GM23338 (cell line): ENCODE measurements around the gene TMEM106C.

ENCODE experiments used
- CREB1 ChIP-seq: fragments of 250-450 bp; sonication (Bioruptor Pico); IDR thresholded peaks from 2 replicates; pipeline ENCODE4 v1.5.0; 2020; ENCODE audit warnings: low read depth, mild to moderate bottlenecking, moderate library complexity
- ETS1 ChIP-seq: IDR thresholded peaks from 2 replicates; pipeline ENCODE4 v1.6.1; 2016; ENCODE audit warnings: antibody characterized with exemption
- EZH2 ChIP-seq: fragments of 200-600 bp; sonication (generic); IDR thresholded peaks from one replicate; pipeline ENCODE4 v1.8.0; 2017; ENCODE audit warnings: antibody characterized with exemption, mild to moderate bottlenecking, low read depth; ENCODE audit not compliant: unreplicated experiment
- EZH2phosphoT487 ChIP-seq: fragments of 200-600 bp; sonication (generic); IDR thresholded peaks from one replicate; pipeline ENCODE4 v1.8.1; 2018; ENCODE audit warnings: antibody characterized with exemption; ENCODE audit not compliant: unreplicated experiment
- JUNB ChIP-seq: IDR thresholded peaks from one replicate; pipeline ENCODE4 v1.6.1; 2016; ENCODE audit warnings: antibody characterized with exemption; ENCODE audit not compliant: unreplicated experiment
- NANOG ChIP-seq: IDR thresholded peaks from 2 replicates; pipeline ENCODE4 v1.6.1; 2016; ENCODE audit warnings: antibody characterized with exemption, borderline replicate concordance
- POLR2AphosphoS5 ChIP-seq: IDR thresholded peaks from 2 replicates; pipeline ENCODE4 v1.6.1; 2016; ENCODE audit warnings: antibody characterized with exemption, low read depth
- REST ChIP-seq: IDR thresholded peaks from one replicate; pipeline ENCODE4 v1.6.1; 2018; ENCODE audit warnings: antibody characterized with exemption; ENCODE audit not compliant: unreplicated experiment
- STAT1 ChIP-seq: IDR thresholded peaks from one replicate; pipeline ENCODE4 v1.6.1; 2016; ENCODE audit warnings: antibody characterized with exemption; ENCODE audit not compliant: unreplicated experiment
- ZNF114 ChIP-seq: fragments of 250-450 bp; sonication (Bioruptor Pico); IDR thresholded peaks from 2 replicates; pipeline ENCODE4 v1.5.0; 2020; ENCODE audit warnings: mild to moderate bottlenecking, moderate library complexity
- ZNF331 ChIP-seq: fragments of 250-450 bp; sonication (Bioruptor Pico); IDR thresholded peaks from 2 replicates; pipeline ENCODE4 v1.5.0; 2020; ENCODE audit warnings: low read depth, mild to moderate bottlenecking, moderate library complexity
- ZNF462 ChIP-seq: fragments of 250-450 bp; sonication (Bioruptor Pico); IDR thresholded peaks from 2 replicates; pipeline ENCODE4 v1.5.0; 2020; ENCODE audit warnings: mild to moderate bottlenecking, moderate library complexity
- TF ChIP-seq, protein P1 (sequence below), 2 experiments: fragments of 200-600 bp in 1 of 2; sonication (generic) in 1 of 2; conservative IDR thresholded peaks; 2 replicates each; pipeline versions ENCODE4 v1.5.1 to v1.6.1; 2016 to 2017; ENCODE audit warnings: antibody characterized with exemption in 2 of 2, low read depth in 2 of 2, mild to moderate bottlenecking in 2 of 2, moderate library complexity in 1 of 2

GRCh38 chr12:47977046-47977771 is 13.8 kb downstream of the TMEM106C start:
- no peak for TF ChIP-seq POLR2AphosphoS5
- TF ChIP-seq, protein P1, sequence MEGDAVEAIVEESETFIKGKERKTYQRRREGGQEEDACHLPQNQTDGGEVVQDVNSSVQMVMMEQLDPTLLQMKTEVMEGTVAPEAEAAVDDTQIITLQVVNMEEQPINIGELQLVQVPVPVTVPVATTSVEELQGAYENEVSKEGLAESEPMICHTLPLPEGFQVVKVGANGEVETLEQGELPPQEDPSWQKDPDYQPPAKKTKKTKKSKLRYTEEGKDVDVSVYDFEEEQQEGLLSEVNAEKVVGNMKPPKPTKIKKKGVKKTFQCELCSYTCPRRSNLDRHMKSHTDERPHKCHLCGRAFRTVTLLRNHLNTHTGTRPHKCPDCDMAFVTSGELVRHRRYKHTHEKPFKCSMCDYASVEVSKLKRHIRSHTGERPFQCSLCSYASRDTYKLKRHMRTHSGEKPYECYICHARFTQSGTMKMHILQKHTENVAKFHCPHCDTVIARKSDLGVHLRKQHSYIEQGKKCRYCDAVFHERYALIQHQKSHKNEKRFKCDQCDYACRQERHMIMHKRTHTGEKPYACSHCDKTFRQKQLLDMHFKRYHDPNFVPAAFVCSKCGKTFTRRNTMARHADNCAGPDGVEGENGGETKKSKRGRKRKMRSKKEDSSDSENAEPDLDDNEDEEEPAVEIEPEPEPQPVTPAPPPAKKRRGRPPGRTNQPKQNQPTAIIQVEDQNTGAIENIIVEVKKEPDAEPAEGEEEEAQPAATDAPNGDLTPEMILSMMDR (conservative IDR thresholded peaks at IDR 0.05; ENCODE audit: low read depth in 2 of 2): no peak
- TF ChIP-seq REST: no peak
- no peak for TF ChIP-seq CREB1 (CRISPR knock-in tag)
- TF ChIP-seq EZH2: no peak
- no peak for TF ChIP-seq JUNB
- TF ChIP-seq NANOG: no peak
- TF ChIP-seq STAT1: no peak
- no peak for TF ChIP-seq EZH2phosphoT487
- no peak for TF ChIP-seq ZNF114 (CRISPR knock-in tag)
- no peak for TF ChIP-seq ZNF331 (CRISPR knock-in tag)
- TF ChIP-seq ETS1: no peak
- no peak for TF ChIP-seq ZNF462
